GM18907 (cell line): ENCODE measurements around the gene NFKB2.

Source experiments
- ATAC-seq: cut with Tn5 transposase; IDR thresholded peaks from one replicate; pipeline ENCODE4 v1.9.1; 2021; ENCODE audit warnings: mild to moderate bottlenecking, moderate library complexity; ENCODE audit not compliant: unreplicated experiment

Gene NFKB2

GRCh38 chr10:102449321-102450123, 54.0 kb downstream of the NFKB2 start:
- peak; percentile 49 for ATAC-seq

DNA sequence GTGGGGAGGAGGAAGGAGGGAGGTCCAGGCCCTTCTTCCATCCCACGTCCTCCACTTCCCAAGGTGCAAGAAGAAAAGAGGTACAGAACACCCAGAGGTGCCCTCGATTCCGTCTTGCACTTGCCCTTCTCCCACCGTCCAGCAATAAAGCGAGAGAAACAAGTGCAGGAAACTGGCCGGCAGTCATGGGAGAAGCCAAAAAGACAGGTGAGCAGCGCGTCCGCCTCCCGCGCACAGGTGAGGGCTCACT, 54.5 kb downstream of the NFKB2 start:
- ATAC-seq, result no peak

- peak; percentile 75 for ATAC-seq
Measured at GRCh38 chr10:102450374-102451104, 55.0 kb downstream of the NFKB2 start.

DNA sequence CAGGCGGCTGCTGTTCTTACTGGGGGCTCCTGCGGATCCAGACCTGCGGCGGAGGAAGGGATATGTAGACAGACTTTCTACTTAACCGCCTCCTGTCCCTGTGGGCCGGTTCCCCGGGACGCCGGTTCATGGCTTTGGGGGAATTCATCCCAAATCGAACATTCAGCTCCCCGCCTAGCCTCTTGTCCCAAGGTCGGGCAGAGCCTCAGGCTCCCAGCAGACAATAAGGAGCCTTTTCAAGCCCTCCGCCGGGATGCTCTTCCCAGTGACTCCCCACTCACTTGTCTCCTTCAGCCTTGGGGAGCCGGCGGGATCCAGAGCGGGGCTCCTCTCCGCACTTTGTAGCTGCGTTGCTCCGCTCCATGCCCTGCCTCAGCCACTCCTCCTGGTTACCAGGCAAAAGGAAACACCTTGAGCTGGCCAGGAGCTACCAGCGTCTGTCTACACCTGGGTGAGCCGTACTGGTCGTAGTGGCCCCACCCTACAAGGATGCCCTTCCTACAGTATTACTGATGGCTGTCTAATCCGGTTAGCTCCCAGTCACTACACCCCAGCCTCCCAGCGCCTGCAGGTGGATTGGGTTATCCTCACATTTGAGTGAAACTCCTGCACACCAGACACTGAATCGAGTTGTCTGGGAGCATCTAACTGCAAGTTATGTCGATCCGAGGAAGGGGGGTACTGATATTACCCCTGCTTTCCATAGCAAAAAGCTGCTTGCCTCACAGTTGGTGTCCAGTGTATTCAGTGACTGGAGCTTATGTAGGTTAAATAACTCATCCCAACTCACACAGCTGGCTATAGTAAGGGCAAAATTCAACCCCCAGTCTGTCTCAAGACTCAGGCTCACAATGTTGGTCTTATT, 55.8 kb downstream of the NFKB2 start, which contains the start of gene C10orf95:
Gene C10orf95, minus strand, starts transcription at position 439 of the 865 bp plus-strand sequence. CDS start 450 bp downstream, outside the sequence.
- peak; percentile 3 for ATAC-seq
